HG03439 (cell line): Measurements from ENCODE around the gene CXorf65.

Experiments
- ATAC-seq: cut with Tn5 transposase; IDR thresholded peaks from one replicate; pipeline ENCODE4 v1.9.1; 2021; ENCODE audit warnings: mild to moderate bottlenecking, moderate library complexity; ENCODE audit not compliant: unreplicated experiment

The CXorf65 gene

DNA sequence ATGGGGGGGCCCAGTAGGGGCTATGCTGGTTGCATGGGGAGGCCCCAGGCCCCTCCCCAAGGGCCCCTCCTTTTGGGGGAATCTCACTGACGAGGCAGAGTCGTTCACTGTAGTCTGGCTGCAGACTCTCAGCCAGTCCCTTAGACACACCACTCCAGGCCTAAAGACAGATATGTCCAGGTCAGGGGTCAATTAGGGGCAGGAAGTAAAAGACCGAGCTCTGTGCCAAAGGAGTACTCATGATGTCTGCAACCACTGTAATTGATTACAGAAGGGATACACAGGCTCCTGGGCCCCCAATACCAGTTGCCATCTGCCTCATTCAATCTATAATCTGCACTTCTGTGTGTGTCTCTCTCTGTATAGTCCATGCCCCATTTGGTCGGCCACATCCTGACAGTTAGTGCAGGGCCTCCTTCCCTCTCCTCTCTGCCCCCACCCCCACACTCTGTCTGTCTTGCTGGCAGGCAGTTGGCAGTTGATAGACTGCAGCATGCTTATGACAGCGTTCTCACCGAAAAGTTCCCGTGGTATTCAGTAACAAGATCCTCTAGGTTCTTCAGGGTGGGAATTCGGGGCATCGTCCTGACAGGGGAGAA is 1.3 kb upstream of the CXorf65 start:
- no peak for ATAC-seq

DNA sequence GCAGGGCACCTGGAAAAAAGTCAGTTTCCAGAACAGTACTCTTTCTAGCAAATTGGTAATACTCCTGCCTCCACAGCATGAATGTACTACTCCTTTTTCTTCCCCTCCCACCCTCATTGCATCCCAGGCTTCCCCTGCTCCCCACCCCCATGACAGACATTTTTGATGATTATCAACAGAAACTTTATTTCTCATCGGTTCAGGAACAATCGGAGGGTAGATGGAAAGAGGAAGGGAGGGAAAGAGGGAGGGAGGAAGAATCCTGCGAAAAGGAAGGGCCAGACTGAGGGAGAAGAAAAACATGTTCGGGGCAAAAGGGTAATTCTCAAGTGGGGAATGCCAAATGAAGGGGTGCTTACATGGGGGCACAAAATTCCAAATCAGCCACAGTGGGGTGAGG is 705 bp upstream of the CXorf65 start:
- ATAC-seq, result no peak

- ATAC-seq, result no peak
Observed at GRCh38 chrX:71105628-71106027, 912 bp downstream of the CXorf65 start.

- no peak for ATAC-seq
Observed at GRCh38 chrX:71103110-71103983, 3.2 kb downstream of the CXorf65 start.

GRCh38 chrX:71102292-71102691 is 4.2 kb downstream of the CXorf65 start:
- ATAC-seq, result no peak

- no peak for ATAC-seq
Observed at GRCh38 chrX:71100581-71101505, 5.7 kb downstream of the CXorf65 start.

DNA sequence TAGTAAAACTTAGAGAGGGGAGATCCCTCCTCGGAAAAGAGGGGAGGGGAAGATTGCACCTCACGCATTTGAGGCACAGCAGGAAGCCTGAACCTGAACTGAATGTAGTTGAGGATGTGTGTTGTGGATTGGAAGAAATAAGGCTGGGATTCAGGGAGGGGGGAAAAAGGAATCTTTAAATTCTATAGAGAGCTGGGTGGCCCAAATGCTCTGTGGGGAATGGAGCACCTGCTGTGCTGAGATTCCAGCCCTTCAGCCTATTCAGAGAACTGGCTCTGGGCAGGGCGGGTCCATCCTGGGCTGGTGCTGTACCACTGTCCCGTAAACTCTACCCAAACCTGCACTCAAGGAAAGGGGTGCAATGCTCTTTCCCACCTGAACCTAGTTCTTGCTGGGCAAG is 6.8 kb downstream of the CXorf65 start:
- no peak for ATAC-seq

DNA sequence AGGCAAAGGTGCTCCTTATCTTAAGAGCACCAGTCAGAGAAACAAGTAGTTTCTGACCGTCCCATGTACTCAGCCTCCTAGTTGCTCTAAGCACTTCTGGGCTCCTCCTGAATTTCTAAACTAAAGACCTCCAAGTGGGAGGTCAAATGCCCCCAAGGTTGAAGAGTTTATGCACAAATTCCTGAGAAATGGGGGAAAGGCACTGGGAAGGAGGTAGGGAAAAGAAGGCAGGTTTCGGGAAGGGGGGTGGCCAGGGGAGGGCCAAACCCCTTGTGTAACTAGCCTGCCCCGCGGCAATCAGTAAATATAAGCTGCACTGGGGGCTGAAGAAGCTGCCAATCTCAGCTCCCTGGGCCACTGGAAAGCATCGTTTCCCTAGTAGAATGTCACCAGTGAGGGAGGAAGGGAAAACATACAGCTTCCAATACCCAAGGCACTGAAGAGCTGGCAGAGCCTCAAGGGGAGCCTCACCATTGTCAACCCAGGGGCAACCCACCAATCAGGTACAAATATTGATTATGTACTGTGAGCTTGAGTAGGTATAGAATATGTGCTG is 7.5 kb downstream of the CXorf65 start:
- ATAC-seq, result no peak

DNA sequence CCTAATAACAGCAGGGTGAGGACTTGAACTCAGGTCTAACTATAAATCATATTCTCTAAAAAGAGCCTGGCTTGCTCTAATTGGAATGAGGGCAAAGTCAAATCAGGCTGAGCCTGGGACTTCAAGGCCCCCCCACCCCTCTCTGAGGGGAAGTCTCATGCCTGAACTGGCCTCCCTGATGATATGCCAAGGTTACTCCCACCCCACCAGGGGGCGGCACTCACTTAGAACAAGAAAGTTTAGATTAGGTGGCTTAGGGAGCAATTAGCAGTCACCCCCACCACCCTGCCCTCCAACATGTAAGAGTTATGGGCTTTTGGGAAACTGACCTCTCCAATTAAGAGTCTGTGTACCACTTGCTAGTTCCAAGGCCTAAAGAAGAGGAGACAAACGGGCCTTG is 8.2 kb downstream of the CXorf65 start:
- no peak for ATAC-seq

DNA sequence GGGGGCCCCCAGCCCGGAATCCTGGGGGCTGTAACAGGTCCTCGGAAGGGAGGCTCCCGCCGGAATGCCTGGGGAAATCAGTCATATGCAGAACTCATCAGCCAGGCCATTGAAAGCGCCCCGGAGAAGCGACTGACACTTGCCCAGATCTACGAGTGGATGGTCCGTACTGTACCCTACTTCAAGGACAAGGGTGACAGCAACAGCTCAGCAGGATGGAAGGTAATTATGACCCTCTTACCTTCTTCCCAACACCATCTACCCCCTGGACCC is 9.8 kb downstream of the CXorf65 start:
- ATAC-seq, result no peak

GRCh38 chrX:71095981-71096759 is 10.4 kb downstream of the CXorf65 start:
- ATAC-seq, result no peak

GRCh38 chrX:71095555-71095980 is 11.0 kb downstream of the CXorf65 start, which contains the start of gene FOXO4:
Gene FOXO4 (plus strand): TSS chrX:71095851. CDS start chrX:71096529, 678 bp downstream.
- peak; percentile 67 for ATAC-seq

- ATAC-seq, result no peak
Observed at GRCh38 chrX:71095033-71095432, 11.5 kb downstream of the CXorf65 start.

- ATAC-seq, result no peak
Observed at GRCh38 chrX:71091263-71091662, 15.3 kb downstream of the CXorf65 start.

GRCh38 chrX:71085900-71086299 is 20.6 kb downstream of the CXorf65 start:
- no peak for ATAC-seq

DNA sequence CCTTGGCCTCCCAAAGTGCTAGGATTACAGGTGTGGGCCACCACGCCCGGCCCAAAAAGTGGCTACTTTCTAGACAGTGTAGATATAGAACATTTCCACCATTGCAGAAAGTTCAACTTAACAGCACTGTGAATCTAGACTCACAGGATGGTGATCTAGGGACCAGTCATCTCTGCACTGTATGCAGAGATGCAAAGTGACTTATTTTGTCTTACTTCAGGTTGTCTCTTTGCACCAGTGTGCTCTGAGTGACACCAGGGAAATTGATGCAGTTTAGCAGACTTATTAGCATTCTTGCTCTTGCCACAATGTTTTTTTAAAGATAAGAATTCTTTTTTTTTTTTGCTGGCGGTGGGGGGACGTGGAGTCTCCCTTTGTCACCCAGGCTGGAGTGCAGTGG is 23.7 kb downstream of the CXorf65 start:
- no peak for ATAC-seq

GRCh38 chrX:71082124-71082647 is 24.4 kb downstream of the CXorf65 start:
- no peak for ATAC-seq

GRCh38 chrX:71081330-71082123 is 25.0 kb downstream of the CXorf65 start:
- no peak for ATAC-seq

DNA sequence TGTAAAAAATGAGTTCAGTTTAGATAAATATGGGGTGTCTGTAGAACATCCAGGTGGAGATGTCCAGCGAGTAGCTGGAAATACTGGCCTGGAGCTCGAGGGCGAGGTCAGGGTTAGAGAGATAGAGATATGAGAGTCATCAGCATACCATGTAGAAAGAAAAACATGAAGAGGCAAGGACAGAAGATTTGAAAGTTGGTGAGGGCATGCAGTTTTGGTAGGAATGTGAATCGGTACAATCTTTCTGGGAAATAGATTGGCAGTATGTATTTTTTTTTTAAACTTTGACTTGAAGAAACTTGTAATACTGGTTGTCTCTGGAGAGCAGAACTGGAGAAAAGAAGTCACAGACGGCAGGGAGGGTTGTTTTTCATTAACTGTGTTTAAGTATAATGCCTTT is 36.0 kb downstream of the CXorf65 start:
- ATAC-seq, result no peak
